GM18868 (cell line): ENCODE data around the gene EHMT2.

Source experiments
- ATAC-seq: cut with Tn5 transposase; IDR thresholded peaks from one replicate; pipeline ENCODE4 v1.9.1; 2021; ENCODE audit warnings: mild to moderate bottlenecking, moderate library complexity; ENCODE audit not compliant: unreplicated experiment

The EHMT2 gene

GRCh38 chr6:31892821-31893220, 4.7 kb downstream of the EHMT2 start:
- ATAC-seq = no peak

DNA sequence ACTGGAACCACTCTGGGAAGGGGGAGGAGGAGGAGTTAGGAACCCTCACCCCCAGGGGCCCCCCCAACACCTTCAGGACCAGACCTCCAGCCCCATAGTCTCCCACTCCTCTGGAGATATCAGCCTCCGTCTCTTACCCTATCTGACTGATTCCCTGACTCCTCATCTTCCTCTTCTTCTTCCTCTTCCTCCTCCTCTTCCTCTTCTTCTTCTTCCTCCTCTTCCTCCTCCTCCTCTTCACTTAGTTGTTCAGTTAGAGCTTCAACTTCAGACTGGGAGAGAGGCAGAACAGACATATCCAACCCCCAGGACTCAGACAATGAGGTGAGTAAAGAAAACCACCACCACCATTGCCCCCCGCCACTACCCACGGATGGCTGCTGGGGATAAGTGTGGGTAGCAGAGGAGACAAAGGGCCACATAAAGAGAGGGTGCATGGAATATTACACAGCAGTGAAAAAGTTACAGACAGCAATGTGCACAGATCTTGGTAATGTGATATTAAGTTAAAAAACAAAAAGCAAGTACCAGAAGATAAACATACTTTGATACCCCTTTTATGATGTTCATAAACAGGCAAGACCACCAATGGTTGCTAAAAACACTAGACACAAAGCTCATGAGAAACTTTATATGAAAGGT, 8.0 kb downstream of the EHMT2 start:
- ATAC-seq = no peak

GRCh38 chr6:31888276-31889258, 8.9 kb downstream of the EHMT2 start:
- ATAC-seq = no peak

DNA sequence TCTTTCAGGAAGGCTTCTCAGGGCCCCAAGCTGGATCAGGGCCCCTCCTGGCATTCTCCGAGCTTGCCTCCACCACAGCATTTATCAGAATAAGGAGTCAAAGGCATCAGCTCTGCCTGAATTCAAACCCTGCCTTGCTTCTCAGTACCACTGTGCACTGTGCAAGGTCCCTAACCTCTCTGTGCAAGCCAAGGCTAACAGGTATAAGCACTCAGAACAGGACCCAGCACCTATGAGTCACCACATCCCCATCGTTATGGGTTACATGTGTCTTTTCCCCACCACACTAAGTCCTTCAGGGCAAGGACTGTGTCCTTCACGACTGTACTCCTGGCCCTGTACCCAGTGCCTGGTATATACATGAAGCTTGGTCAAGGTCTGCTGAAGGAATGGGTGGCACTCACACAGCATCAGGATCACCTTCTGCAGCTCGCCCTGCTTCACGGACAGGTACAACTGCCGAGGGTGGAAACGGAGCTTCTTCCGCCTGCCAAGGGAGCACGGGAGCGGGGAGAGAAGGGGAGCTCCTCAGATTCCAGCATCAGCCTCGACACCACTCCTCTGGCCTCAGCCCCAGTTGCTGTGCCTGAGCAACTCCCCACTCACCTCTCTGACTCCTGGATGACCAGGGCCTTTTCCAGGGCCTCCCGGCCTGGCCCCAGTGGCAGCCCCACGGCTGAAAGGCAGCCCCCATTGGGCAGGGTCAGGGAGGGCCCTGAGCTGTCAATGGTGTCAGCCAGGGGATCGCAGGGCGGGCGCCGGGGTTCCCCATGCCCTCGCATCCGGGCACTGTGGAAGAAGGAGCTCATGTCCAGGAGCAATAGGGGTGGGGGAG, 10.1 kb downstream of the EHMT2 start:
- ATAC-seq = no peak

DNA sequence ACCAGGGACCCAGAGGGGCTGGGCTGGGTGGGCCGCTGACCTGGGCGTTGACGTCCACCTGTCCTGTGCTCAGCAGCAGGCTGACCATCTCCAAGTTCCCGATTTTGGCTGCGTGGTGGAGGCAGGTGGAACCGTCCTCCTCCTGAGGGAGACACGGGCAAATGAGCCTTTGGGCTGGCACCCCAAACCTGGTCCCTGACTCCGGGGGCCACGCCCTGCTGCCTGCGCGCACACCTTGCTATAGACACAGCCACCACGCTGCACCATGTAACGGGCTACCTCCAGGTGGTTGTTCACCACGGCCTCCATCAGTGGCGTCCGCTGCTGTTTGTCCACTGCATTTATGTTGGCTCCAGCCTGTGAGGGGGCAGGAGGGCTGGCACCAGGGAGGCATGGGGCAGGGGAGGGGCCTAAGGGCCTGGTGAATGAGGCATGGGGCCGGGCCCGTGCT, 10.9 kb downstream of the EHMT2 start:
- no peak for ATAC-seq

DNA sequence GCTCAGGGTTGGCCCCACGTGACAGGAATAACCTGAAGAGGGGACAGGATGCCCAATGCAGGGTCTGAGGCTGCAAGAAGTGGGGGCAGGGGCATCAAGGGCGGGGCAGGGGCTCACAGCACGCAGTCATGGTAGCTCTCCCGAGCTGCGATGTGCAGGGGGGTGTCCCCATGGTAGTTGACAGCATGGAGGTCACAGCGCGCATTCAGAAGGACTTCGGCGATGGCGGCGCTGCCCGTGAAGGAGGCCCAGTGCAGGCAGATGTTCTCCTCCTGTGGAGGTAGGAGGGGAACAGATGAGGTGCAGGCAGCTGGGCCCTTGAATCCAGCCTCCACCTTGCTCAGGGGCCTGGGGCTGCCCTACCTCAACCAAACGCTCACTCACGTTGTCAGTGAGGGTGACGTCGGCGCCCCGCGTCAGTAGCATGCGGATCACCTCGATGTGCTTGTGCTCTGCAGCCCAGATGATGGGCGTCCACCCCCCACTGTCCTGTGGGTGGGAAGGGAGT, 12.9 kb downstream of the EHMT2 start:
- ATAC-seq = no peak

DNA sequence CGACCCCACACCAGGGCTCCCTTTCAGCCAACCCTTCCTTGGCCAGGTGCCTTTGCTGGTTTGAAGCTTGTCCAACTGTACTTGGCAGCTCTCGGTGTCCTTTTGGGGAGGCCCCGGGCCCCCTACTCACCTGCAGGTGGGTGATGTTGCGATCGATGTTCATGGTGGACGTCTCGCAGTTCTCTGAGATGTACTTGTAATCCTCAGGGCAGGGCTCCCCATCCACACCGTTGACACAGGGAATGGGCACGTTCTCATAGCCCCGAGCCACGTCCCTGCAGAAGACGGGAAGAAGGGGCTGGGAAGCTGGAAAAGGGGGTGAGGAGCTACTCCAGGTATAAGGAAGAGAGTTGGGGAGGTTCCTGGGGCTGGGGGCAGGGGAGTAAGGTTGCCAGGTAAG, 13.8 kb downstream of the EHMT2 start:
- ATAC-seq = no peak

- no peak for ATAC-seq
These were observed 15.2 kb downstream of the EHMT2 start for GRCh38 chr6:31882344-31882743.

DNA sequence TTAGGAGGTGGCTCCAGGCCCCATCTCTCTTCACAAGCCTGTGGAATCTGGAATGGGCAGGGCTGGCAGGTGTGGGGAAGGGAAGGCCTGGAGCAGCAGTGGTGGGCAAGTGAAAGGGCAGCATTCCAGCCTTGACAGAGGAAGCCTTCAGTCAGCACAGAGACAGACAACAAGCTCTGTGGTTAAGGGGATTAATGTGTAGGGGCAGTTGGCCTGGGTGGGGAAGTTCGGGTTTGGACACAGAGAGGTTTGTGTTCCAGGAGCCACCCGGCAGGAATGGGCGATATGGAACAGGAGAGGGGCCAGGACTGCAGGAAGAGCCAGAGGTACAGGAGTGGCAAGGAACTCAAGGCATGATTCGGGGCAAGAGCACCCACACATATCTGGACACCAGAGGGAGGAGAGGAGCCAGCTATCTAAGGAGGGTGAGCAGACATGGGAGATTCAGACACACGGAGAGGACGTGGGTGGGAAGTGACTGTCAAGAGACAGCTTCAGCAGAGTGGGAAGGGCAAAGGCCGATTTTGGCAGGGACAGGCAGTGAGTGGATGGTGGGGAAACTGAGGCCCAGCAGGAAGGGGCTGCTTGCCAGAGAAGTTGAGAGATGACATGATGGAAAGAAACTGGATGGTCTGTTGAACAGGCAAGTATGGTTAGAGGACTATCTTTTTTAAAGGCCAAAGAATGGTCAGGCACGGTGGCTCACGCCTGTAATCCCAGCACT, 16.2 kb downstream of the EHMT2 start:
- ATAC-seq = no peak

DNA sequence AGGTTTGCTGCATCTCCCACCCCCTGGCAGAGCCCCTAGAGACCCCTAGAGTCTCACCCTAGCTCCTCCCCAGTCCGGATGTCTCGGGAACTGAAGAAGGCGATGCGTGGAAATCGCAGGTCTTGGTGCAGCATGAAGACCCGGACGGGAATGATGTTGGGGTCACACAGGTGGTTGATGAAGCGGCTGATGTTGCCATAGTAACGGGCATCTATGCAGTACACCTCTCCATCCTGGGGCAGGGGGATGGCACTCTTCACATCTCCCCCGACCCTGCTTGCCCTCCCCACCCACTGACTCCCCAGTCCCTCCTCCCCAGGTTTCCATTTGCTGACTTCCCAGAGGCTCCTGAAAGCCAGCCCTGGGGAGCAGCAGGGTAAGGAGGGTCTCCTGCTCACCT, 16.9 kb downstream of the EHMT2 start:
- no peak for ATAC-seq

GRCh38 chr6:31879901-31880300, 17.6 kb downstream of the EHMT2 start:
- no peak for ATAC-seq

- no peak for ATAC-seq
These were observed 18.4 kb downstream of the EHMT2 start for GRCh38 chr6:31879143-31879542.

DNA sequence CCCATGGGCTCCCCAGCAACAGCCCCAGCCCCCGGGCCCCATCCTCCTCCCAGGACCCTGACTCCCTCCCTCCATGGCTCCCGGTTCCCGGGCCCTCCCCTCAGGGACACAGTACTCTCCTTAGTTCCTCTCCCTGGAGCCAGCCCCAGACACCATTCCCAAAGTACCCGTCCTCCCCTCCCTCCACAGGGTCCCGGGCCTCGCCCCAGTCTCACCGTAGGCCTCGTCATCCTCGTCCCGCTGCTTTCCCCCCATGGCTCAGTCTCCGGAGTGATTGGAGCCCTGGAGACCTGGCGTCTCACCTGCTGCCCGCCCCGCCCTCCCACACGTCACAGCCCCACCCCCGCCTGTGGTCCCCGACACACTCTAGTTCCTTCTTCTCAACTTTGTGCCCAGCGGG, 18.8 kb downstream of the EHMT2 start, which contains the start of gene SLC44A4:
Gene SLC44A4 (minus strand): TSS at position 272 of the 400 bp plus-strand sequence. CDS start 17 bp downstream, at position 255.
- ATAC-seq = no peak

DNA sequence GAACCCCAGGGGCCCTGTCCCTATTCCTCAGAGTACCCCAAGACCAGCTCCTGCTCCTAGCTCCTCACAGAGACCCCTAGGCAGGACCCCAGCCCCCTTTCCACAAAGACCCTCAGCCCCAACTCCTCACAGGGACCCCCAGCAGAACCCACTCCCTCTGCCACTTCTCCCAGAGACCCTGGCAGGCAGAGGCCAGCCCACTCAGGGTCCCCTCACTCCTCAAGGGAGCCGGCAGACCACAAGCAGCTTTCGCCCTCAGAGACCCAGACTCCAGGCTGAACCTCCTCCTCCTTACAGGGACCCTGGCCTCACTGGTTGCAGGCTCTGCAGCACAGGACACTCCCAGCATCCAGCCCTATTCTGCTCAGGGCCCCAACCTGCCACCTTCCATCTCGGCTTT, 19.3 kb downstream of the EHMT2 start:
- ATAC-seq = no peak

DNA sequence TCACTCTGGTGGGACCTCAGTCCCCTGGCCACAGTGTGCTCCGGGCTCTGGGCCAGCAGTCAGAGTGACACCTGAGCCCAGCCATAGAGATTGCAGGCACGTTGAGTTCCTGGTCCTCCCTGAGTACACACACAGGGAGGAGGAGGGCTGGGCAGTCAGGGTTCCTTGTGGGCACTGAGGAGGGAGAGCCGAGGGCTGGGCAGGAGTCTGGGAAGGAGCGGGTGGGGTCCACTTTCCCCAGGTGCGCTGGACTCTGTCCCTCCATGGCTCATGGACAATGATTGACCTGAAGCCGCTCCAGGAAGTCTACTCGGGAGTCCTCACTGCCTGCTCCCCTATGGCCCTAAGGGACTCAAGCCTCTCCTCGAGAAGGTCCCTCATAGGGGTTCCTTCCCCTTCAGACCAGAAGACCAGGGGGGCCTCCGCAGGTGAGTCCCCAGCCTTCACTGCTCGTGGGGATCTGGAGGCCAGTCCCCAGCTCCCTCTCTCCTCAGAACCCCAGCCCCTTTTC, 19.8 kb downstream of the EHMT2 start:
- ATAC-seq = no peak

- ATAC-seq = no peak
These were observed 20.3 kb downstream of the EHMT2 start for GRCh38 chr6:31877125-31877650.

GRCh38 chr6:31876357-31876756, 21.1 kb downstream of the EHMT2 start:
- no peak for ATAC-seq

GRCh38 chr6:31875877-31876276, 21.6 kb downstream of the EHMT2 start:
- no peak for ATAC-seq

DNA sequence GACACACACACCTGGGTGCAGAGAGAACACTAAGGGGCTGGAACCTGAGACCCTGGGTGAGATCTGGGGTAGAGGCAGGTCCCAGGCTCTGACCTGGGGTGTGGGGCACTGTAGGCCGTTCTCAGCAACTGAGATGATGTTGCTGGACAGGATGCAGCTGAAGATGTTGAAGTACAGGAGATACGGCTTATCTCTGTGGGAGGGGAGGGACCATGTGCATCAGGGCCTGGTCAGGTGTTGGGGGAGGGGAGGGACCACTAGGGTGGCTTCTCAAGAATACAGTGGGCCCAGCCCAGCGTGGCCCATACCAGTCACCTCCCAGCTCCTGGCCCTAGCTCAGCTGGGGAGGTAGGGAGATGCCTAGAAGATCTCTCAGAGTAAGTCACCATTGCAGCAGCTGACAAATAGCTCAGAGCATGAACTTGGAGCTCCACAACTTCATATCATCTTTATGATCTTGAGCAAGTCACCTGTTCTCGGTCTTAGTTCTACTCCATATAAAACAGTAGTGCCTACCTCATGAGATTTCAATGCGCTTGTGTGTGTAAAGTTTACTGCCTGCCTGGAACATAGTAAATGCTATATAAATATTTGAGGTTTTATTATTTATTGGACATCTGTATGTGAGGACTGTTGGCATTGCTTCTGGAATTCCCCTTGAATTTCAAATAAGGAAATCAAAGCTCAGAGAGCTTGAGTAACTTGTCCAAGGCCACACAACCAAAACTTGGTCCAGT, 22.5 kb downstream of the EHMT2 start:
- no peak for ATAC-seq
